Endothelial cell of umbilical vein (primary cell): ENCODE data around the gene UTS2B. TPM values are rescaled to one million over a fixed set of nuclear protein-coding genes. Genes with fewer than 3 reads are reported as not detected.
A peak's percentile ranks its signal among the peaks of the same experiment; 100 is the strongest.

Experiments
- BruUV-seq: library from RNA; stranded (reverse); fragments of 400-500 nt; replicated peaks from 2 replicates; lab custom pipeline; 2021; lab: Mats Ljungman, UMichigan
- CTCF ChIA-PET: fragments of 300-600, 350-600 bp; sonication (Branson Sonifier 250); formaldehyde crosslinking; loops from one replicate; lab custom pipeline; 2021; ENCODE audit warnings: antibody characterized with exemption, inconsistent platforms; lab: Charles Lee
- POLR2A ChIA-PET: fragments of 300-600, 350-600 bp; sonication (Branson Sonifier 250); formaldehyde crosslinking; loops from one replicate; lab custom pipeline; 2021; ENCODE audit warnings: antibody characterized with exemption, inconsistent platforms; lab: Charles Lee
- DNase-seq: peaks from one replicate; pipeline ENCODE4 v3.0.0-alpha.2; 2011; ENCODE audit warnings: low read depth, low spot score
- FAIRE-seq: peaks from 2 replicates; lab custom pipeline; 2011; peaks lifted over from hg19 to GRCh38; lab: Jason Lieb, UNC
- H2AFZ ChIP-seq: 2 replicates; pipeline ENCODE4 v1.6.0; 2012; ENCODE audit warnings: low read depth, low read length, control low read depth, inconsistent platforms
- H3K27ac ChIP-seq: 2 replicates; pipeline ENCODE4 v1.5.1; 2011; ENCODE audit warnings: low read depth, mild to moderate bottlenecking, control low read depth, low read length, moderate library complexity; ENCODE audit not compliant: insufficient read depth
- H3K27me3 ChIP-seq, 2 experiments: 2 replicates each; pipeline versions ENCODE4 v1.6.0 to v1.6.1; 2011; ENCODE audit warnings: low read length in 2 of 2, mixed read lengths in 1 of 2; ENCODE audit not compliant: control insufficient read depth in 2 of 2, insufficient read depth in 2 of 2
- H3K36me3 ChIP-seq, 2 experiments: 2 replicates in 1 of 2; 3 replicates in 1 of 2; pipeline ENCODE4 v1.5.1; 2011; ENCODE audit warnings: low read length in 2 of 2, mild to moderate bottlenecking in 1 of 2, moderate library complexity in 1 of 2; ENCODE audit not compliant: control insufficient read depth in 2 of 2, insufficient read depth in 2 of 2; ENCODE audit errors: extremely low read depth in 1 of 2
- H3K4me1 ChIP-seq: 3 replicates; pipeline ENCODE4 v1.5.1; 2011; ENCODE audit warnings: mild to moderate bottlenecking, low read length; ENCODE audit not compliant: control insufficient read depth, insufficient read depth; ENCODE audit errors: extremely low read depth
- H3K4me2 ChIP-seq: 2 replicates; pipeline ENCODE4 v1.6.1; 2011; ENCODE audit warnings: low read length, control low read depth, mixed read lengths; ENCODE audit not compliant: insufficient read depth
- H3K4me3 ChIP-seq, 3 experiments: fragments of 200-600 bp in 1 of 3; sonication (generic), shearing (Covaris generic) in 1 of 3; replicated peaks in 1 of 3; 2 replicates each; pipeline ENCODE4 v1.5.1; 2011 to 2016; ENCODE audit warnings: control low read depth in 3 of 3, low read length in 3 of 3, mild to moderate bottlenecking in 2 of 3, inconsistent platforms in 1 of 3, low read depth in 1 of 3, moderate library complexity in 1 of 3; ENCODE audit not compliant: insufficient read depth in 1 of 3
- H3K79me2 ChIP-seq: 2 replicates; pipeline ENCODE4 v1.6.0; 2012; ENCODE audit warnings: low read length, inconsistent platforms; ENCODE audit not compliant: control insufficient read depth, insufficient read depth
- H3K9ac ChIP-seq: replicated peaks from 2 replicates; pipeline ENCODE3; 2011; ENCODE audit warnings: low read length, control low read depth; ENCODE audit not compliant: insufficient read depth; ENCODE audit errors: extremely low read depth
- H3K9me1 ChIP-seq: replicated peaks from 3 replicates; pipeline ENCODE4 v1.6.0; 2011; ENCODE audit warnings: mild to moderate bottlenecking, low read length; ENCODE audit not compliant: control insufficient read depth, insufficient read depth; ENCODE audit errors: extremely low read depth
- H3K9me3 ChIP-seq: replicated peaks from 2 replicates; pipeline ENCODE4 v1.5.1; 2012; ENCODE audit warnings: low read length, inconsistent platforms; ENCODE audit not compliant: control insufficient read depth, insufficient read depth
- H4K20me1 ChIP-seq: replicated peaks from 2 replicates; pipeline ENCODE3; 2011; ENCODE audit warnings: mild to moderate bottlenecking, low read length; ENCODE audit not compliant: control insufficient read depth, insufficient read depth; ENCODE audit errors: extremely low read depth
- EZH2 ChIP-seq: IDR thresholded peaks from 2 replicates; pipeline ENCODE4 v1.6.1; 2012; ENCODE audit warnings: borderline replicate concordance, low read depth, mild to moderate bottlenecking, moderate library complexity, low read length, inconsistent platforms; ENCODE audit not compliant: severe bottlenecking
- GATA2 ChIP-seq: IDR thresholded peaks from 2 replicates; pipeline ENCODE4 v1.7.0; 2011; ENCODE audit warnings: low read depth, mild to moderate bottlenecking, moderate library complexity, mixed read lengths, low read length; ENCODE audit not compliant: insufficient read length, insufficient read depth
- JUN ChIP-seq: IDR thresholded peaks from 2 replicates; pipeline ENCODE4 v1.6.1; 2011; ENCODE audit warnings: borderline replicate concordance, low read depth; ENCODE audit not compliant: insufficient read length, insufficient read depth
- MYC ChIP-seq: IDR thresholded peaks from one replicate; pipeline ENCODE4 v1.6.1; 2011; ENCODE audit warnings: mild to moderate bottlenecking, low read depth, low read length
- POLR2A ChIP-seq: IDR thresholded peaks from 2 replicates; pipeline ENCODE4 v1.6.1; 2012; ENCODE audit warnings: low read depth, mild to moderate bottlenecking, control low read depth, low read length
- dilution Hi-C: fragments of 300-500 bp; cut with MboI; formaldehyde crosslinking; loops from one replicate; pipeline ENCODE4 v1.15.0; 2019; ENCODE audit warnings: low sequenced_read_pairs; ENCODE audit not compliant: extremely low pct_ligation_motif_present
- intact Hi-C: fragments of 100-400 bp; cut with micrococcal nuclease; formaldehyde crosslinking; loops from one replicate; pipeline ENCODE4 v1.10.0; 2022
- polyA plus RNA-seq, 4 experiments: library from polyadenylated mRNA; depleted of rRNA in 3 of 4; stranded (reverse) in 3 of 4; unstranded in 1 of 4; fragments of >200 nt; gene quantifications; 2 replicates each; pipeline versions ENCODE4 v1.2.1 to v1.2.3, GENCODE V29; 2011 to 2012; ENCODE audit warnings: missing spikeins in 1 of 4
- total RNA-seq: library from RNA; stranded (reverse); gene quantifications from 2 replicates; pipeline ENCODE4 v1.2.3, GENCODE V29; 2021
- TF ChIP-seq, protein P1 (sequence below): IDR thresholded peaks from 2 replicates; pipeline ENCODE4 v1.6.1; 2011; ENCODE audit not compliant: insufficient read depth, insufficient read length
- TF ChIP-seq, protein P2 (sequence below), 2 donors: IDR thresholded peaks; 1 replicate in 1 of 2; 2 replicates in 1 of 2; pipeline ENCODE4 v1.5.1; 2011; ENCODE audit warnings: low read length in 2 of 2, mild to moderate bottlenecking in 2 of 2, moderate library complexity in 2 of 2, control low read depth in 1 of 2, inconsistent platforms in 1 of 2, low read depth in 1 of 2; ENCODE audit not compliant: insufficient read depth in 1 of 2; ENCODE audit errors: extremely low read depth in 1 of 2

The UTS2B gene
- total and polyA plus RNA-seq, 2 donors (not counting 3 experiments of a cell fraction or from before 2014, with no cell fraction given) = 0.21 to 1.1 TPM

GRCh38 chr3:191334346-191334893, 4.1 kb upstream of the UTS2B start:
- no peaks in the 10 kb centered on the region for H3K9me3 ChIP-seq
- H3K79me2 ChIP-seq = peaks cover 99% of the 10 kb centered on the region
- no peaks in the 10 kb centered on the region for H3K27me3 ChIP-seq
- dilution Hi-C loops (no loop called here), intact Hi-C loops (loop anchor here (10.0 kb wide), 1 partner anchor 730 kb away; no protein-coding TSS in a partner anchor)
- H3K4me2 ChIP-seq = peak overlapping the region; percentile 67
- BruUV-seq = no TSS peak
- no peak overlapping the region for H3K9ac ChIP-seq
- H3K27ac ChIP-seq = no peak overlapping the region
- no peaks in the 10 kb centered on the region for H3K9me1 ChIP-seq
- ChIA-PET CTCF (no interaction called here), POLR2A (no interaction called here)
- no peaks in the 10 kb centered on the region for H4K20me1 ChIP-seq
- H3K36me3 ChIP-seq = no peaks in the 10 kb centered on the region
- no peak overlapping the region for H3K4me3 ChIP-seq
- FAIRE-seq (no peak), DNase-seq (no peak)
- no peak overlapping the region for H2AFZ ChIP-seq
- TF ChIP-seq GATA2 = no peak
- peaks cover 73% of the 10 kb centered on the region for H3K4me1 ChIP-seq

GRCh38 chr3:191333298-191333880, 3.1 kb upstream of the UTS2B start:
- Histone ChIP-seq H3K4me2 (peak overlapping the region; percentile 97), H2AFZ (no peak overlapping the region), H3K36me3 (no peaks in the 10 kb centered on the region), H3K4me3 (no peak overlapping the region), H3K9me1 (no peaks in the 10 kb centered on the region), H3K27me3 (no peaks in the 10 kb centered on the region), H4K20me1 (no peaks in the 10 kb centered on the region), H3K79me2 (peaks cover 94% of the 10 kb centered on the region), H3K9me3 (no peaks in the 10 kb centered on the region), H3K27ac (no peak overlapping the region), H3K9ac (no peak overlapping the region), H3K4me1 (peaks cover 68% of the 10 kb centered on the region)
- POLR2A ChIA-PET = no interaction called here
- CTCF ChIA-PET = interaction anchor here (1.5 kb wide), 1 partner anchor 8 kb away, joined by 3 read pairs; no protein-coding TSS in a partner anchor
- intact Hi-C loops (loop anchor here (10.0 kb wide), 1 partner anchor 731 kb away; no protein-coding TSS in a partner anchor), dilution Hi-C loops (no loop called here)
- no TSS peak for BruUV-seq
- FAIRE-seq (no peak), DNase-seq (no peak)
- no peak for TF ChIP-seq MYC
- no peak for TF ChIP-seq POLR2A
- TF ChIP-seq, protein P1, sequence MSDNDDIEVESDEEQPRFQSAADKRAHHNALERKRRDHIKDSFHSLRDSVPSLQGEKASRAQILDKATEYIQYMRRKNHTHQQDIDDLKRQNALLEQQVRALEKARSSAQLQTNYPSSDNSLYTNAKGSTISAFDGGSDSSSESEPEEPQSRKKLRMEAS = no peak
- TF ChIP-seq JUN = no peak
- no peak for TF ChIP-seq EZH2
- TF ChIP-seq, protein P2, sequence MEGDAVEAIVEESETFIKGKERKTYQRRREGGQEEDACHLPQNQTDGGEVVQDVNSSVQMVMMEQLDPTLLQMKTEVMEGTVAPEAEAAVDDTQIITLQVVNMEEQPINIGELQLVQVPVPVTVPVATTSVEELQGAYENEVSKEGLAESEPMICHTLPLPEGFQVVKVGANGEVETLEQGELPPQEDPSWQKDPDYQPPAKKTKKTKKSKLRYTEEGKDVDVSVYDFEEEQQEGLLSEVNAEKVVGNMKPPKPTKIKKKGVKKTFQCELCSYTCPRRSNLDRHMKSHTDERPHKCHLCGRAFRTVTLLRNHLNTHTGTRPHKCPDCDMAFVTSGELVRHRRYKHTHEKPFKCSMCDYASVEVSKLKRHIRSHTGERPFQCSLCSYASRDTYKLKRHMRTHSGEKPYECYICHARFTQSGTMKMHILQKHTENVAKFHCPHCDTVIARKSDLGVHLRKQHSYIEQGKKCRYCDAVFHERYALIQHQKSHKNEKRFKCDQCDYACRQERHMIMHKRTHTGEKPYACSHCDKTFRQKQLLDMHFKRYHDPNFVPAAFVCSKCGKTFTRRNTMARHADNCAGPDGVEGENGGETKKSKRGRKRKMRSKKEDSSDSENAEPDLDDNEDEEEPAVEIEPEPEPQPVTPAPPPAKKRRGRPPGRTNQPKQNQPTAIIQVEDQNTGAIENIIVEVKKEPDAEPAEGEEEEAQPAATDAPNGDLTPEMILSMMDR (IDR thresholded peaks at IDR 0.05; ENCODE audit: extremely low read depth in 1 of 2, insufficient read depth in 1 of 2, low read depth in 1 of 2, low read length in 2 of 2) = no peak
